ENCODE data around the gene CASP2. TPM values are rescaled to one million over a fixed set of nuclear protein-coding genes. Genes with fewer than 3 reads are reported as not detected.

CASP2 gene
- total and polyA plus RNA-seq, 2 of the 13 experiments (the other 11 are each of a cell fraction or from before 2014, with no cell fraction given): 10.2 to 13.7 TPM

GRCh38 chr7:143263266-143264195, 24.6 kb upstream of the CASP2 start, which contains the start of gene GSTK1 (continued):
- TF ChIP-seq MYC (CRISPR knock-in tag; IDR thresholded peaks at IDR 0.05; ENCODE audit: borderline replicate concordance) (peak; percentile 89), SCMH1 (CRISPR knock-in tag; IDR thresholded peaks at IDR 0.05; ENCODE audit: borderline replicate concordance) (no peak), HIVEP1 (CRISPR knock-in tag; IDR thresholded peaks at IDR 0.05) (peak; percentile 66), CENPX (CRISPR knock-in tag; IDR thresholded peaks at IDR 0.05) (no peak), SMARCE1 (IDR thresholded peaks at IDR 0.05; ENCODE audit: borderline replicate concordance) (no peak), ZNF670 (CRISPR knock-in tag; IDR thresholded peaks at IDR 0.05; ENCODE audit: borderline replicate concordance) (peak; percentile 83; the same call in 1 of the 2 replicates), MEIS1 (CRISPR knock-in tag; IDR thresholded peaks at IDR 0.05; ENCODE audit: borderline replicate concordance) (no peak), ZNF660 (CRISPR knock-in tag; IDR thresholded peaks at IDR 0.05; ENCODE audit: borderline replicate concordance, low read depth) (no peak), ZFX (CRISPR knock-in tag; IDR thresholded peaks at IDR 0.05; ENCODE audit: low read depth) (peak; percentile 84), ZNF225 (CRISPR knock-in tag; IDR thresholded peaks at IDR 0.05) (peak; percentile 80; the same call in 1 of the 2 replicates), SRSF9 (IDR thresholded peaks at IDR 0.05; ENCODE audit: borderline replicate concordance, insufficient read depth, low read depth, low read length, poor library complexity, severe bottlenecking) (no peak), BORCS8-MEF2B (CRISPR knock-in tag; IDR thresholded peaks at IDR 0.05) (peak; percentile 86), RELA (CRISPR knock-in tag; IDR thresholded peaks at IDR 0.05) (no peak), SAP130 (CRISPR knock-in tag; IDR thresholded peaks at IDR 0.05; ENCODE audit: low read depth) (peak; percentile 93), USF2 (IDR thresholded peaks at IDR 0.05; ENCODE audit: low read depth, low read length) (no peak), USF2 (CRISPR knock-in tag; IDR thresholded peaks at IDR 0.05; ENCODE audit: borderline replicate concordance) (no peak), RFX5 (IDR thresholded peaks at IDR 0.05; ENCODE audit: low read depth, low read length) (no peak), ZNF354B (CRISPR knock-in tag; IDR thresholded peaks at IDR 0.05) (no peak), TMF1 (CRISPR knock-in tag; IDR thresholded peaks at IDR 0.05; ENCODE audit: low read depth) (0 out of 2 replicates have a peak, but pooled peaks have one; percentile 49), NFYC (CRISPR knock-in tag; IDR thresholded peaks at IDR 0.05) (0 out of 2 replicates have a peak, but pooled peaks have one; percentile 9), SSRP1 (CRISPR knock-in tag; IDR thresholded peaks at IDR 0.05) (no peak; the same call in 1 of the 2 replicates), ZNF615 (CRISPR knock-in tag; IDR thresholded peaks at IDR 0.05; ENCODE audit: borderline replicate concordance) (no peak), PAF1 (CRISPR knock-in tag; IDR thresholded peaks at IDR 0.05) (no peak), KLF15 (CRISPR knock-in tag; IDR thresholded peaks at IDR 0.05; ENCODE audit: borderline replicate concordance) (peak; percentile 67; the same call in 1 of the 2 replicates), ZNF12 (CRISPR knock-in tag; IDR thresholded peaks at IDR 0.05) (0 out of 2 replicates have a peak, but pooled peaks have one; percentile 46), ZNF235 (CRISPR knock-in tag; IDR thresholded peaks at IDR 0.05; ENCODE audit: borderline replicate concordance) (no peak), ZNF784 (CRISPR knock-in tag; IDR thresholded peaks at IDR 0.05; ENCODE audit: borderline replicate concordance) (no peak; the same call in 1 of the 2 replicates), MATR3 (CRISPR knock-in tag; IDR thresholded peaks at IDR 0.05) (no peak), NFYB (CRISPR knock-in tag; IDR thresholded peaks at IDR 0.05) (peak; percentile 35; the same call in 1 of the 2 replicates)
